ENCODE measurements around the gene CTDNEP1.
A peak's percentile ranks its signal among the peaks of the same experiment; 100 is the strongest.

CTDNEP1 gene

GRCh38 chr17:7241090-7241733 lies 10.3 kb downstream of the CTDNEP1 start:
- no peak for DNase-seq (ENCODE audit: extremely low read depth, insufficient read length)
- peaks cover 14% of the 10 kb centered on the region for H3K36me3 ChIP-seq (ENCODE audit: control insufficient read depth, insufficient read depth, low read length)
- no peak for TF ChIP-seq CTCF (IDR thresholded peaks at IDR 0.05; ENCODE audit: insufficient read depth, low read length, poor library complexity, severe bottlenecking)
- peak overlapping the region; percentile 97 for H3K4me3 ChIP-seq (replicated peaks; ENCODE audit: low read depth, low read length)
- no peaks in the 10 kb centered on the region for H3K27me3 ChIP-seq (replicated peaks; ENCODE audit: control insufficient read depth, insufficient read depth, low read length)

GRCh38 chr17:7240375-7240774 lies 11.2 kb downstream of the CTDNEP1 start:
- peaks cover 17% of the 10 kb centered on the region for H3K36me3 ChIP-seq (ENCODE audit: control insufficient read depth, insufficient read depth, low read length)
- H3K27me3 ChIP-seq (replicated peaks; ENCODE audit: control insufficient read depth, insufficient read depth, low read length), result no peaks in the 10 kb centered on the region
- no peak for DNase-seq (ENCODE audit: extremely low read depth, insufficient read length)
- 0 out of 2 replicates have a peak overlapping the region, but pooled peaks have one; percentile 52 for H3K4me3 ChIP-seq (replicated peaks; ENCODE audit: low read depth, low read length)
- no peak for TF ChIP-seq CTCF (IDR thresholded peaks at IDR 0.05; ENCODE audit: insufficient read depth, low read length, poor library complexity, severe bottlenecking)

GRCh38 chr17:7239091-7240027 lies 12.2 kb downstream of the CTDNEP1 start, which contains the start of gene PHF23:
Gene PHF23, minus strand, starts transcription at chr17:7239457. Its CDS starts 178 bp downstream, at chr17:7239279.
- Histone ChIP-seq H3K27me3 (replicated peaks; ENCODE audit: control insufficient read depth, insufficient read depth, low read length) (no peaks in the 10 kb centered on the region), H3K4me3 (replicated peaks; ENCODE audit: low read depth, low read length) (peak within 1 kb of the TSS; percentile 97), H3K36me3 (ENCODE audit: control insufficient read depth, insufficient read depth, low read length) (peaks cover 19% of the 10 kb centered on the region)
- no peak for TF ChIP-seq CTCF (IDR thresholded peaks at IDR 0.05; ENCODE audit: insufficient read depth, low read length, poor library complexity, severe bottlenecking)
- peak; percentile 100 for DNase-seq (ENCODE audit: extremely low read depth, insufficient read length)

- TF ChIP-seq CTCF (IDR thresholded peaks at IDR 0.05; ENCODE audit: insufficient read depth, low read length, poor library complexity, severe bottlenecking), result no peak
- peak; percentile 52 for DNase-seq (ENCODE audit: extremely low read depth, insufficient read length)
- Histone ChIP-seq H3K27me3 (replicated peaks; ENCODE audit: control insufficient read depth, insufficient read depth, low read length) (no peaks in the 10 kb centered on the region), H3K36me3 (ENCODE audit: control insufficient read depth, insufficient read depth, low read length) (peaks cover 19% of the 10 kb centered on the region), H3K4me3 (replicated peaks; ENCODE audit: low read depth, low read length) (peak overlapping the region; percentile 97)
Observed at GRCh38 chr17:7238420-7239090, 13.0 kb downstream of the CTDNEP1 start.

- Histone ChIP-seq H3K27me3 (replicated peaks; ENCODE audit: control insufficient read depth, insufficient read depth, low read length) (no peaks in the 10 kb centered on the region), H3K36me3 (ENCODE audit: control insufficient read depth, insufficient read depth, low read length) (peaks cover 18% of the 10 kb centered on the region), H3K4me3 (replicated peaks; ENCODE audit: low read depth, low read length) (peak overlapping the region; percentile 97)
- no peak for TF ChIP-seq CTCF (IDR thresholded peaks at IDR 0.05; ENCODE audit: insufficient read depth, low read length, poor library complexity, severe bottlenecking)
- peak; percentile 86 for DNase-seq (ENCODE audit: extremely low read depth, insufficient read length)
Observed at GRCh38 chr17:7237761-7238419, 13.6 kb downstream of the CTDNEP1 start.

Data from GM06990 (cell line).